ENCODE measurements around the gene SFSWAP. TPM values are rescaled to one million over a fixed set of nuclear protein-coding genes. Genes with fewer than 3 reads are reported as not detected.
"Not testable (repeated sequence)": the region's sequence is repeated elsewhere in the genome, so short reads cannot be mapped to it uniquely, and the experiment has no call there.

SFSWAP gene
- total RNA-seq, 3 donors from 2014 or later: 72.4 to 77.8 (median 76.7) TPM

GRCh38 chr12:131703161-131703560, 7.7 kb upstream of the SFSWAP start:
- Mint-ChIP-seq H3K9me3 (peaks cover 17% of the 10 kb centered on the region), H3K36me3 (ENCODE audit: insufficient read depth) (no peaks in the 10 kb centered on the region), H3K4me3 (no peak overlapping the region), H3K4me1 (ENCODE audit: low read depth) (no peaks in the 10 kb centered on the region), H3K27me3 (ENCODE audit: low read depth) (peaks cover 3% of the 10 kb centered on the region)
- ATAC-seq (no peak), DNase-seq (no peak)

GRCh38 chr12:131704509-131704908, 6.4 kb upstream of the SFSWAP start:
- DNase-seq (no peak), ATAC-seq (no peak)
- Mint-ChIP-seq H3K4me1 (ENCODE audit: low read depth) (peaks cover 1% of the 10 kb centered on the region), H3K9me3 (peaks cover 17% of the 10 kb centered on the region), H3K27me3 (ENCODE audit: low read depth) (peaks cover 3% of the 10 kb centered on the region), H3K4me3 (no peak overlapping the region), H3K36me3 (ENCODE audit: insufficient read depth) (no peaks in the 10 kb centered on the region)

GRCh38 chr12:131706709-131707108, 4.2 kb upstream of the SFSWAP start:
- not testable (repeated sequence) for DNase-seq; ATAC-seq; H3K27me3 Mint-ChIP-seq (ENCODE audit: low read depth); H3K4me3 Mint-ChIP-seq; H3K36me3 Mint-ChIP-seq (ENCODE audit: insufficient read depth)
- H3K9me3 Mint-ChIP-seq: peaks cover 17% of the 10 kb centered on the region
- peaks cover 12% of the 10 kb centered on the region for H3K4me1 Mint-ChIP-seq (ENCODE audit: low read depth)

GRCh38 chr12:131709226-131709625, 1.7 kb upstream of the SFSWAP start:
- no peak for DNase-seq
- Mint-ChIP-seq H3K4me3 (peak overlapping the region; percentile 94), H3K36me3 (ENCODE audit: insufficient read depth) (peaks cover under 1% of the 10 kb centered on the region), H3K9me3 (peaks cover 10% of the 10 kb centered on the region), H3K27me3 (ENCODE audit: low read depth) (no peaks in the 10 kb centered on the region), H3K4me1 (ENCODE audit: low read depth) (peaks cover 27% of the 10 kb centered on the region)
- no peak for ATAC-seq

DNA sequence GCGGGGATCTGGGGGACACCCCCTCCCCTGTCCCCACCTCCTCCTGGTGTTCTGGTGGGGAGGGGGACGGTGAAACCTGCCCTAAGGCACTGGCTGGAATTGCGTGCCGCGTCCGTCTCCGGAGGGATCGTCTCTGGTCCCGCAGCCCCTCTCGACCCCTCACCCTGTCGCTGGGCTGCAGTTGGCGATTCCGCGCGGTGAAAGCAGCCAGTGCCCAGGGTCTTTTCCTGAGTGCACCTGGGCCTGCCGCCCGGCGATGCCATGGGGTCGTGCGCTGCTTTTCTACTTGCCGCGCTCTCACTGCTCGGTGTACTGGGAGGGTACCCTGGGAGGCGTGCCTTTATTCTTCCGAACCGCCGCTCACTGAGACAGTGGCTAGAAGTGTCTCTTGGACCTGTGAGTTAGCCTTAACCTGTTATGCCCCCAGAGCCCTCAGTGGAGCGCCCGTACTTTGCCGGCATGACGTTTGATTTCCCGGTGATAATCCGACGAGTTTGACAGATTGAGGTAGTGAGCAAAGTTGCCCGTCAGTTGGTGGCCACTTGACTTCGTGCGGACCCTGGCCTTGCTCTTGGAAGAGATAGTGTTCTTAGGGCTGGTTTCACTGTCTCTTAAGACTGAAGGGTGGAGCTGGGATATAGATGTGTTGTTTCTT, 788 bp downstream of the SFSWAP start:
- Mint-ChIP-seq H3K9me3 (no peaks in the 10 kb centered on the region), H3K4me1 (ENCODE audit: low read depth) (peaks cover 27% of the 10 kb centered on the region), H3K27me3 (ENCODE audit: low read depth) (no peaks in the 10 kb centered on the region), H3K4me3 (peak overlapping the region; percentile 94), H3K36me3 (ENCODE audit: insufficient read depth) (peaks cover 19% of the 10 kb centered on the region)
- ATAC-seq (no peak), DNase-seq (no peak)

DNA sequence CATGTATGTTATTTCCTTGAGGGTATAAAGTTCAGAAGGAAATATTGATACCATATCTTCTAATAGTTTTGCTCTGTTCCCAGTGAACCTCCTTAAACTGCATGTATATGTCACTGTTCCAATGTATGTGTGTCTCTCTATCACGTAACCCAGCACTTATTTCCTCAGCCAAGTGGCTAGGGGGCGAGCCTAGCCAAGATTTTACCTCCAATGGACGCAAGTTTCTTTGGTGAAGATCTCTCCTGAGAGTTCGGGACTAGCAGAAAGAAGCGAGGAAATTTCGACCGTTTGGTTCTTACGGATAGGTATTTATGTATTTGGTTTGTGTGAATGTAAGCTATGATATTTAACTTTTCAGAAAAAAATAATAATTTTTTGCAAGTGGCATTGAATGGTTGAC, 2.5 kb downstream of the SFSWAP start:
- H3K36me3 Mint-ChIP-seq (ENCODE audit: insufficient read depth): peaks cover 26% of the 10 kb centered on the region
- DNase-seq (no peak), ATAC-seq (no peak)

GRCh38 chr12:131714759-131715158, 3.9 kb downstream of the SFSWAP start:
- Mint-ChIP-seq H3K36me3 (ENCODE audit: insufficient read depth) (peaks cover 34% of the 10 kb centered on the region), H3K4me1 (ENCODE audit: low read depth) (peaks cover 23% of the 10 kb centered on the region), H3K27me3 (ENCODE audit: low read depth) (no peaks in the 10 kb centered on the region), H3K9me3 (no peaks in the 10 kb centered on the region), H3K4me3 (no peak overlapping the region)
- no peak for DNase-seq
- ATAC-seq: no peak

More for the DNA sequence above, 2.5 kb downstream of the SFSWAP start:
- H3K4me3 Mint-ChIP-seq: peak overlapping the region; percentile 38
- no peaks in the 10 kb centered on the region for H3K27me3 Mint-ChIP-seq (ENCODE audit: low read depth)
- H3K9me3 Mint-ChIP-seq: no peaks in the 10 kb centered on the region
- H3K4me1 Mint-ChIP-seq (ENCODE audit: low read depth): peaks cover 27% of the 10 kb centered on the region

GRCh38 chr12:131716282-131716681, 5.4 kb downstream of the SFSWAP start:
- ATAC-seq: no peak
- H3K27me3 Mint-ChIP-seq (ENCODE audit: low read depth): no peaks in the 10 kb centered on the region
- H3K4me1 Mint-ChIP-seq (ENCODE audit: low read depth): peaks cover 15% of the 10 kb centered on the region
- no peaks in the 10 kb centered on the region for H3K9me3 Mint-ChIP-seq
- H3K36me3 Mint-ChIP-seq (ENCODE audit: insufficient read depth): peaks cover 44% of the 10 kb centered on the region
- H3K4me3 Mint-ChIP-seq: no peak overlapping the region
- no peak for DNase-seq

DNA sequence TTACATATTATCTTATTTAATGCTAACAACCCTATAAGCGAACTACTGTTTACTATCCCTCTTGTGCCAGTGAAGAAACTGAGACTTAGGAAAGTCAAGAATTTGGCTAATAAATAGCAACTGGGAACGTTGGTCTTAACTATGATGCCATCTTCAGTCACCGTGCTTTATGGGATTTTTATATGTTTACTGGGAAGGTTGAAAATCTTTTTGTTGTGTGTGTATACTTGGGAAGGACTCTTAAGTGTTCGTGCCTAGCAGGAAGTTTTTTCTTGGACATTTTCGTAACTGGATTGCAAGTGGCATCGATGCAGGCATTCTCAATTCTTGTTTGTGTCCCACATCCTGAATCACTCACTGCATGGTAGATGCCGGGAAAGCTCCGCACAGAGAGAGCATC, 9.4 kb downstream of the SFSWAP start:
- H3K27me3 Mint-ChIP-seq (ENCODE audit: low read depth): no peaks in the 10 kb centered on the region
- DNase-seq (no peak), ATAC-seq (no peak)
- no peak overlapping the region for H3K4me3 Mint-ChIP-seq
- H3K4me1 Mint-ChIP-seq (ENCODE audit: low read depth): peaks cover 4% of the 10 kb centered on the region
- no peaks in the 10 kb centered on the region for H3K9me3 Mint-ChIP-seq
- peaks cover 45% of the 10 kb centered on the region for H3K36me3 Mint-ChIP-seq (ENCODE audit: insufficient read depth)

DNA sequence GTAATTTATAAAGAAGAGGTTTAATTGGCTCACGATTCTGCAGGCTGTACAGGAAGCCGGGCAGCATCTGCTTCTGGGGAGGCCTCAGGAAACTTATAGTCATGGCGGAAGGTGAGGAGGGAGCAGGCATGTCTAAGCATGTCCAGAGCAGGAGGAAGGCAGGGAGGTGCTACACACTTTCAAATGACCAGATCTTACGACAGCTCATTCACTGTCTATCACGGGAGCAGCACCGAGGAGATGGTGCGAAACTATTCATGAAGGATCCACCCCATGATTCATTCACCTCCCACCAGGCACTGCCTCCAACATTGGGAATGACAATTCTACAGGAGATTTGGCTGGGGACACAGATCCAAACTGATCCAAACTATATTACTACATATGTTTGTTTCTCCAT, 10.0 kb downstream of the SFSWAP start:
- Mint-ChIP-seq H3K27me3 (ENCODE audit: low read depth) (no peaks in the 10 kb centered on the region), H3K4me3 (no peak overlapping the region), H3K4me1 (ENCODE audit: low read depth) (peaks cover 4% of the 10 kb centered on the region), H3K36me3 (ENCODE audit: insufficient read depth) (peaks cover 43% of the 10 kb centered on the region), H3K9me3 (no peaks in the 10 kb centered on the region)
- DNase-seq (no peak), ATAC-seq (no peak)

DNA sequence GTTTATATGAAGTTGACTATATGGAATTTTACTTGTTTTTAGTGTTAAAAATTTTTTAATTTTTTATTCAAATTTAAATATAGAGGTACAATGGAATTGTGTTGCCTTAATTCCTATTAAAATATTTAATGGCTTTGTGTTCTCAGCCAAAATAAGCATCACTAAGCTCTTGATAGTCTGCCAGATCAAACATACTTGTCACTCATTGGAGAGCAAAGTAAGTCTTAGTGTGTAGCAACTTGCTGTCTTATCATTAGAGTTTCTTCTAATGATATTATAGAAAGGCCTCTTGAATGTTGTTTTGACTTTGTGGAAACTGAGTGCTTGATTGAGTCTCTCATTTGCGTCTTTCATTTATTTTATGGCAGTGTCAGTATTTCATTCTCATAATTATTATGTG, 10.7 kb downstream of the SFSWAP start:
- Mint-ChIP-seq H3K36me3 (ENCODE audit: insufficient read depth) (peaks cover 41% of the 10 kb centered on the region), H3K4me1 (ENCODE audit: low read depth) (peaks cover 4% of the 10 kb centered on the region), H3K4me3 (no peak overlapping the region), H3K27me3 (ENCODE audit: low read depth) (no peaks in the 10 kb centered on the region), H3K9me3 (no peaks in the 10 kb centered on the region)
- ATAC-seq (no peak), DNase-seq (no peak)

DNA sequence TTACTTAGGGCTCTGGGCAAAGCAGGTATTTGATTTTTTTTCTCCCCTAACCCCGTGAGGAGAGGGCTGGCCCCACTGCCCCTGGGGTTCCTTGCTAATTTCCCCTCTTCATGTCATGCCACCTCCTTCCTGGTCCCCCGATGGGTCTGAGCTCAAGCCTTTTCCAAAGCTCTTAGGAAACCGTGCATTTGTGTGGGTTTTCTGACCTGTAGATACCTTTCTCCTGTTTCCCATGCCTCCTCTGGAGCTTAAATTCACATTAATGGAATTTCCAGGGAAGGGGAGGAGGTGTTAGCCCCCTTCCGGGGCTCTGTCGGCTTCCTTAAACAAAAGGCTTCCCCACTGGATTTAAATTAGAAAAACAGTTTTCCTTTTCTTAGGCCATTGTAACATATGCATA, 12.6 kb downstream of the SFSWAP start:
- no peak for ATAC-seq
- peaks cover 41% of the 10 kb centered on the region for H3K36me3 Mint-ChIP-seq (ENCODE audit: insufficient read depth)
- peaks cover 4% of the 10 kb centered on the region for H3K4me1 Mint-ChIP-seq (ENCODE audit: low read depth)
- no peaks in the 10 kb centered on the region for H3K27me3 Mint-ChIP-seq (ENCODE audit: low read depth)
- DNase-seq: no peak
- H3K9me3 Mint-ChIP-seq: no peaks in the 10 kb centered on the region
- no peak overlapping the region for H3K4me3 Mint-ChIP-seq

GRCh38 chr12:131724534-131724933, 13.6 kb downstream of the SFSWAP start:
- peaks cover 39% of the 10 kb centered on the region for H3K36me3 Mint-ChIP-seq (ENCODE audit: insufficient read depth)
- no peak for DNase-seq
- H3K4me3 Mint-ChIP-seq: no peak overlapping the region
- no peaks in the 10 kb centered on the region for H3K27me3 Mint-ChIP-seq (ENCODE audit: low read depth)
- H3K9me3 Mint-ChIP-seq: no peaks in the 10 kb centered on the region
- no peak for ATAC-seq
- H3K4me1 Mint-ChIP-seq (ENCODE audit: low read depth): peaks cover 4% of the 10 kb centered on the region

DNA sequence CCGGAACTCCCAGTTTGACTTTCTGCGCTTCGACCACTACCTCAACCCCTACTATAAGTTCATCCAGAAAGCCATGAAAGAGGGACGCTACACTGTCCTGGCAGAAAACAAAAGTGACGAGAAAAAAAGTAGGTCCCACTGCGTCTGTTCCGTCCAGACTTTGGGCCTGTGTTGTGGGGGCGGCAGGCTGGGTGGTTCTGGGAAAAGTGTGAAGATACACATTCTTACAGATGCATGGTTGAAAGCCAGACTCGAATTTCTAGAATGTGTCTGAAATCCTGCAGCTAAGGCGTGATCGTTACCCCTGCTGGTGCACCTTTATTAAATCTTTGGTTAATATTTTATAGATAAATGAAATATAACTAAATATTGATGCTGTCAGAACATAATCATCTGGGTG, 14.6 kb downstream of the SFSWAP start:
- Mint-ChIP-seq H3K27me3 (ENCODE audit: low read depth) (no peaks in the 10 kb centered on the region), H3K4me1 (ENCODE audit: low read depth) (peaks cover 4% of the 10 kb centered on the region), H3K4me3 (no peak overlapping the region), H3K9me3 (no peaks in the 10 kb centered on the region), H3K36me3 (ENCODE audit: insufficient read depth) (peaks cover 37% of the 10 kb centered on the region)
- DNase-seq (no peak), ATAC-seq (no peak)

- no peaks in the 10 kb centered on the region for H3K9me3 Mint-ChIP-seq
- H3K4me3 Mint-ChIP-seq: no peak overlapping the region
- H3K36me3 Mint-ChIP-seq (ENCODE audit: insufficient read depth): peaks cover 40% of the 10 kb centered on the region
- ATAC-seq (no peak), DNase-seq (no peak)
- H3K4me1 Mint-ChIP-seq (ENCODE audit: low read depth): no peaks in the 10 kb centered on the region
- H3K27me3 Mint-ChIP-seq (ENCODE audit: low read depth): no peaks in the 10 kb centered on the region
Measured at GRCh38 chr12:131728720-131729119, 17.8 kb downstream of the SFSWAP start.
